H7 (cell line): ENCODE results near the gene BCL11A. TPM values are rescaled to one million over a fixed set of nuclear protein-coding genes. Genes with fewer than 3 reads are reported as not detected.
A peak's percentile ranks its signal among the peaks of the same experiment; 100 is the strongest.

Experiments
- DNase-seq: peaks from one replicate; pipeline ENCODE4 v3.0.0; 2012
- H3K27me3 ChIP-seq: 2 replicates; pipeline ENCODE4 v1.6.0; 2011; ENCODE audit warnings: mild to moderate bottlenecking, low read length; ENCODE audit not compliant: control insufficient read depth, insufficient read depth
- H3K36me3 ChIP-seq: replicated peaks from 2 replicates; pipeline ENCODE4 v1.5.1; 2011; ENCODE audit warnings: low read length; ENCODE audit not compliant: control insufficient read depth, insufficient read depth
- H3K4me3 ChIP-seq: 2 replicates; pipeline ENCODE4 v1.5.1; 2011; ENCODE audit warnings: low read depth, mild to moderate bottlenecking, control low read depth, low read length, moderate library complexity; ENCODE audit not compliant: insufficient read depth
- total RNA-seq: library from RNA; depleted of rRNA; stranded (reverse); fragments of >200 nt; shearing (Covaris generic); gene quantifications from 2 replicates; pipeline ENCODE4 v1.2.3, GENCODE V29; 2014

Gene BCL11A
- total RNA-seq, 1 experiment from 2014 or later = 30.5 TPM

DNA sequence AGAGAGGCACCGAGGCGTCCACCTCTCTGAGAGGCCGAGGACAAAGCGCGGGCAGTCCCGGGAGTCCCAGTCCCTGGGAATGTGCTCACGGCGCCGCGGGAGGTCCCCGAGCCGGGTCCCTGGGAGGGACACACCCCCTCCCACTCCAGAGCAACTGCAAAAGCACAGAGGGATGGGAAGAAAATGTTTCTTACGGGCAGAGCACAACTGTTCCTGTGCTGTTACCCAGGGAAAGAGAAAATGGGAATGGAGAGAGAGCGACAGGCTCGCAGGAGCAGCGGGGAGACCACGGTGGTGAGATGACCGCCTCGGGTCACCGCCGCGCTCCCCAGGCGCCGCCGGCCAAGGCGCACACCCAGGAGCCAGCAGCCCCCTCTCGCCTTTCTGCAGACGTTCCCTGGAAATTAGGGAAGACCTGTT, 1.2 kb upstream of the BCL11A start:
- Histone ChIP-seq H3K4me3 (peak overlapping the region; percentile 92), H3K36me3 (no peaks in the 10 kb centered on the region), H3K27me3 (no peaks in the 10 kb centered on the region; the same call in 1 of the 2 replicates)
- peak; percentile 73 for DNase-seq

GRCh38 chr2:60554074-60554645, 706 bp upstream of the BCL11A start:
- H3K27me3 ChIP-seq = no peaks in the 10 kb centered on the region; the same call in 1 of the 2 replicates
- peak; percentile 74 for DNase-seq
- H3K4me3 ChIP-seq = peak overlapping the region; percentile 92
- H3K36me3 ChIP-seq = no peaks in the 10 kb centered on the region

GRCh38 chr2:60552851-60553494, 481 bp downstream of the BCL11A start:
- Histone ChIP-seq H3K4me3 (peak overlapping the region; percentile 92), H3K27me3 (no peaks in the 10 kb centered on the region; the same call in 1 of the 2 replicates), H3K36me3 (no peaks in the 10 kb centered on the region)
- no peak for DNase-seq

DNA sequence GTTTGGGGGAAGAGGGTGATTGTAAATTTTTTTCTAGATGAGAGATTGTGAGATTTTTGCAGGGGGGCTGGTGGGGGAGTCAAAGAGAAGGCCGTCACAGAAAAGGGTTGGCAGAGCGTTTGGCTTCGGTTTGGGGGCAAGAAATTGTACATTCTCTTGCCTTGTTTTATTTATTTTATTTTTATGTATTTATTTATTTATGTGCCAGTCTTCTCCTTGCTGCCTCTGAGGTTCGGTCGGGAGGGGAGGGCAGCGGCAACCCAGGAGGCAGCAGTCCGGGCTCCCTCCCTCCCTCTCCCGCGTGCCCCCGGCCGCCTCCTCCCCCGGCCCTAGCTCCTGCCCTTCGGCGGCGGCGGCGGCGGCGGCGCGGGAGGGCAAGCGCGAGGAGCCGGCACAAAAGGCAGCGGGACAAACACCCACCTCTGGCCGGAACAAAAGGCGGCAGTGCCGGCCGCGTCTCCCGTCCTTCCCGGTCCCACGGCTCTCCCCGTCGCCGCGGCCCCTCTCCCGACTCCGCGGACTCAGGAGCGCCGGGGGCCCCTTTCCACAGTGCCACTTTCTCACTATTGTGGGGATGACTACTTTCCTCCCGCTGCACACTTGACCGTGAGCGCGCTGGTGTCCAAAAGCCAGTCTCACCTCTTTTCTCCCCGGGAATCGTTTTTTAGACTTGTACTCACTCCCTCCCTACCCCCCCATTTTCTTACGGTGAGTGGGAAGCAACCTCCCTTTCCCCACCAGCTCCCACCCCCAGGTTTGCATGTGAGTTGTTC, 1.2 kb downstream of the BCL11A start:
- Histone ChIP-seq H3K4me3 (peak overlapping the region; percentile 92), H3K36me3 (no peaks in the 10 kb centered on the region), H3K27me3 (no peaks in the 10 kb centered on the region; the same call in 1 of the 2 replicates)
- DNase-seq = peak; percentile 74

GRCh38 chr2:60551240-60552077, 2.0 kb downstream of the BCL11A start:
- peak; percentile 57 for DNase-seq
- Histone ChIP-seq H3K4me3 (peak overlapping the region; percentile 92), H3K36me3 (no peaks in the 10 kb centered on the region), H3K27me3 (no peaks in the 10 kb centered on the region; the same call in 1 of the 2 replicates)

DNA sequence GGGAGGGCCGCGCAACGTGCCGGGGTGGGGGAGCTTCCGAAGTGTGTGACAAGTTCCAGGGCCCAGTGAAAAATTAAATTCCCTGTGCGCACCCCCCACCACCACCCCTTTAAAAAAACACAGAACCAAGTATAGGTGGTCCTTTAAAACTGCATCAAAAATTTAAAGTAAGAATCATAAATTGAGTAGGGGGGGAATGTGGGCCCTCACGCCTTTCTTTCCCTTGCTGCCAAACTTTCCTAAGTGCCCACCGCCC, 2.5 kb downstream of the BCL11A start:
- no peak for DNase-seq
- Histone ChIP-seq H3K36me3 (peaks cover 3% of the 10 kb centered on the region), H3K4me3 (peak overlapping the region; percentile 92), H3K27me3 (no peaks in the 10 kb centered on the region; the same call in 1 of the 2 replicates)

- H3K36me3 ChIP-seq = peaks cover 8% of the 10 kb centered on the region
- no peaks in the 10 kb centered on the region; the same call in 1 of the 2 replicates for H3K27me3 ChIP-seq
- H3K4me3 ChIP-seq = peak overlapping the region; percentile 74
- DNase-seq = peak; percentile 87
Measured at GRCh38 chr2:60550178-60550983, 3.1 kb downstream of the BCL11A start.

- H3K36me3 ChIP-seq = peaks cover 12% of the 10 kb centered on the region
- no peaks in the 10 kb centered on the region; the same call in 1 of the 2 replicates for H3K27me3 ChIP-seq
- DNase-seq = peak; percentile 64
- peak overlapping the region; percentile 74 for H3K4me3 ChIP-seq
Measured at GRCh38 chr2:60549928-60550177, 3.6 kb downstream of the BCL11A start.

DNA sequence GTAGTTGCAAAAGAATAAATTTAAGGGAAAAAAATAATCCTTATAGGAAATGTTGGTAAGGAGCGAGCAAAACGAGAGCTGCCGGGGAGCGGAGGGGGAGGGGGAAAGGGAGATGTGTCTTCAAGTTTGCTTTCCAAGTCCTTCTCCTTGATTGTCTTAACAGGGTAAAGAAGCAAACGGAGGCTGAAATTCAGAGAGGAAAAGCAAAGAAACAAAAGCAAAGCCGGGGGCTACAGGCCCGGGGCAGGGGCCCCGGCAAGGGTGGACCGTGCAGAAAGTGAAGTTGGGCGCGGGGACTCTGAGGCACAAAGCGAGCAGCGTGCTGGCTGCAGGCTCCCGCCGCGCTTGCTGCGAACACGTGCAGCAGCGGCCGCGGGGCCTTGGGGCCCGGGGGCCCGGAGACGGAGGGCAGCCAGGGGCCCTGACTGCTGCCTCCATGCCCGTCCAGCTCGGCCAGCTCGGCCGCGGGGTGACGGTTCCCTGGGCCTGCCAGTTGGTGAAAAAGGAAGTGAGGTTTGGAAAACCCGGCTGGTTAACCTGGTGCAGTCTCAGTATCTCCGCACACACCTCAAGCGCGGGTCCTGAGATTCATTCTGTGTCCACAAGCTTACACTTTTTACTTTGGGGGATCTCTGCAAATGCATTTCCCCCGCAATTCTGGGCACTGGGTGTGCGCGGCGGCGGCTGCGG, 4.1 kb downstream of the BCL11A start:
- DNase-seq = peak; percentile 70
- H3K4me3 ChIP-seq = peak overlapping the region; percentile 74

DNA sequence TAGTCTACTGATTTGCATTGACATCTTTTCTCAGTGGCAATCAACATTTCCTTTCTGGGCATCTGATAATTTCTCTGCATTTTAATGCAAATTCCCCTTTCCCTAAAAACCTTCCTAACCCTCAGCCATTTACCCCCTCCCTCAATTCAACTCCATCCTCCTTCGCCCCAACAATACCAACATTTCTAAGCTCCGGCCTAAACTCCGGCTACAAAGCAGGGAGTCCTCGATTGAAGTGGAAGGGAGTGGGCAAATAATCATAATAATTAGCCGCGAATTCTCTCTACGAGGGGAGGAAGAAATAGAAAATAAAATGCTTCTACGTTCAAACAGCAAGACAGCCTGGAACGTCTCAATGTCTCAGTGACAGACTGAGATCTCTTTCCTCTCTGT, 4.6 kb downstream of the BCL11A start:
- DNase-seq = no peak
- Histone ChIP-seq H3K27me3 (no peaks in the 10 kb centered on the region), H3K36me3 (peaks cover 17% of the 10 kb centered on the region), H3K4me3 (peak overlapping the region; percentile 74)

More for the DNA sequence above, 4.1 kb downstream of the BCL11A start:
- Histone ChIP-seq H3K36me3 (peaks cover 16% of the 10 kb centered on the region), H3K27me3 (no peaks in the 10 kb centered on the region)

- H3K36me3 ChIP-seq = peaks cover 17% of the 10 kb centered on the region
- no peaks in the 10 kb centered on the region for H3K27me3 ChIP-seq
- DNase-seq = no peak
- no peak overlapping the region; the same call in 1 of the 2 replicates for H3K4me3 ChIP-seq
Measured at GRCh38 chr2:60548311-60548710, 5.1 kb downstream of the BCL11A start.

- H3K4me3 ChIP-seq = no peak overlapping the region
- DNase-seq = no peak
- peaks cover 17% of the 10 kb centered on the region for H3K36me3 ChIP-seq
- H3K27me3 ChIP-seq = no peaks in the 10 kb centered on the region
Measured at GRCh38 chr2:60547841-60548240, 5.6 kb downstream of the BCL11A start.

GRCh38 chr2:60546756-60547420, 6.6 kb downstream of the BCL11A start:
- no peak for DNase-seq
- peaks cover 17% of the 10 kb centered on the region for H3K36me3 ChIP-seq
- H3K4me3 ChIP-seq = no peak overlapping the region
- H3K27me3 ChIP-seq = no peaks in the 10 kb centered on the region
